Measurements from ENCODE around the gene PRR19.

The PRR19 gene

GRCh38 chr19:42284591-42285341, 17.2 kb upstream of the PRR19 start:
- no peak for DNase-seq

- no peak for DNase-seq
Observed at GRCh38 chr19:42285541-42285941, 16.4 kb upstream of the PRR19 start.

- no peak for DNase-seq
Observed at GRCh38 chr19:42285988-42286348, 16.0 kb upstream of the PRR19 start.

GRCh38 chr19:42286349-42287016, 15.4 kb upstream of the PRR19 start:
- no peak for DNase-seq

GRCh38 chr19:42287017-42287826, 14.7 kb upstream of the PRR19 start:
- DNase-seq, result no peak

- no peak for DNase-seq
Observed at GRCh38 chr19:42287827-42288107, 14.2 kb upstream of the PRR19 start.

GRCh38 chr19:42288387-42288786, 13.5 kb upstream of the PRR19 start:
- DNase-seq, result no peak

GRCh38 chr19:42288881-42289555, 12.9 kb upstream of the PRR19 start:
- no peak for DNase-seq

- no peak for DNase-seq
Observed at GRCh38 chr19:42289556-42290041, 12.3 kb upstream of the PRR19 start.

- no peak for DNase-seq
Observed at GRCh38 chr19:42290136-42290522, 11.8 kb upstream of the PRR19 start.

GRCh38 chr19:42290523-42291434, 11.2 kb upstream of the PRR19 start:
- no peak for DNase-seq

- DNase-seq, result no peak
Observed at GRCh38 chr19:42291435-42291810, 10.5 kb upstream of the PRR19 start.

- DNase-seq, result no peak
Observed at GRCh38 chr19:42292042-42292960, 9.6 kb upstream of the PRR19 start.

GRCh38 chr19:42292963-42293362, 9.0 kb upstream of the PRR19 start:
- DNase-seq, result no peak

- DNase-seq, result no peak
Observed at GRCh38 chr19:42293540-42293939, 8.4 kb upstream of the PRR19 start.

- no peak for DNase-seq
Observed at GRCh38 chr19:42293948-42294347, 8.0 kb upstream of the PRR19 start.

- DNase-seq, result no peak
Observed at GRCh38 chr19:42294471-42295137, 7.3 kb upstream of the PRR19 start.

GRCh38 chr19:42295342-42295741, 6.6 kb upstream of the PRR19 start:
- no peak for DNase-seq

- DNase-seq, result no peak
Observed at GRCh38 chr19:42295831-42296525, 6.0 kb upstream of the PRR19 start.

- DNase-seq, result no peak
Observed at GRCh38 chr19:42297039-42297438, 4.9 kb upstream of the PRR19 start.
